Stimulated activated CD4-positive, alpha-beta T cell treated with anti-CD3 and anti-CD28 coated beads, Interleukin-12 subunit alpha, Interleukin-12 subunit beta, amount 100 ng/mL, for 4 hours (primary cell): ENCODE measurements around the gene ATG10.
"Not testable (repeated sequence)": the region's sequence is repeated elsewhere in the genome, so short reads cannot be mapped to it uniquely, and the experiment has no call there.

Source experiments
- DNase-seq: peaks from one replicate; pipeline ENCODE4 v3.0.0-alpha.2; 2020

Gene ATG10

DNA sequence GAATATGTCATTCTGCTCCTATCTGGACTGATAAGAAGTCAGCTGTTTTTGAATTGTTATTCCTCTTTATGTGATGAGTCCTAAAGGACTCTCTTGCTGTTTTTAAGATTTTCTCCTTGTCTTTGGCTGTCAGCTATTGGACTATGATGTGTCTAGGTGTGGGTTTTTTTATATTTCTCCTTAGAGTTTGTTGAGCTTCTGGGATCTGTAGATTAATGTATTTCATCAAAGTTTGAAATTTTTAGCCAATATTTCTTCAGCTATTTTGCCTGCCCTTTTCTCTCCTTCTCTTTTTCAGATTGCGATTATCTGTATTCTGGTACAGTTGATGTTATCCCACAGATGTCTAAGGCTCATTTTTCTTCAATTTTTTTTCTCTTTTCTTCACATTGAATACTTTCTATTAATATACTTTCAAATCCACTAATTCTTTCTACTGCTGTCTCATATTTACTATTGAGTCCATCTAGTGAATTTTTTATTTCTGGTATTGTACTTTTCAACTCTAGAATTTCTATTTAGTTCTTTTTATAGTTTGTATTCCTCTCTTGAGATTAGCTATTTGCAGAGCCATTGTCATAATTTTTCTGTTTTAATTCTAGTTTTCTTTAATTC is 275.2 kb downstream of the ATG10 start:
- no peak for DNase-seq

DNA sequence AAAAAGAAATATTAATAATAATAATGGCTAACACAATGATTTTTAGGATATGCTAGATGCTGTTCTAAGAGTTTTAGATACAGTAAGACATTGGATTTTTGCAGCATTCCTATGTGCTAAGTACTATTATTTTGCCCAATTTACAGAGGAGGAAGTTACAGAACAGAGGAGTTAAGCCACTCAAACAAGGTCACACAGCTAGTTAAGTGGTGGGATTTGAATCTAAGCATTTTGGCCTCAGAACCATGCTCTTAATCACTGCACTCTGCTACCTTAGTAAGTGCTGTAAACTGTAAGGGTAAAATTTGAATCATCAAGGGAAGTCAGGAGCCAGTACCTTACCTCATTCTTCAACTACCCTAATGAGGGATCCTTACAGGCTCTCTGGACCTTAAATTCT is 280.9 kb downstream of the ATG10 start:
- no peak for DNase-seq

GRCh38 chr5:82255844-82256243 is 284.0 kb downstream of the ATG10 start:
- no peak for DNase-seq

- DNase-seq: no peak
Measured at GRCh38 chr5:82257247-82257646, 285.4 kb downstream of the ATG10 start.

GRCh38 chr5:82257729-82258128 is 285.9 kb downstream of the ATG10 start:
- DNase-seq: no peak

DNA sequence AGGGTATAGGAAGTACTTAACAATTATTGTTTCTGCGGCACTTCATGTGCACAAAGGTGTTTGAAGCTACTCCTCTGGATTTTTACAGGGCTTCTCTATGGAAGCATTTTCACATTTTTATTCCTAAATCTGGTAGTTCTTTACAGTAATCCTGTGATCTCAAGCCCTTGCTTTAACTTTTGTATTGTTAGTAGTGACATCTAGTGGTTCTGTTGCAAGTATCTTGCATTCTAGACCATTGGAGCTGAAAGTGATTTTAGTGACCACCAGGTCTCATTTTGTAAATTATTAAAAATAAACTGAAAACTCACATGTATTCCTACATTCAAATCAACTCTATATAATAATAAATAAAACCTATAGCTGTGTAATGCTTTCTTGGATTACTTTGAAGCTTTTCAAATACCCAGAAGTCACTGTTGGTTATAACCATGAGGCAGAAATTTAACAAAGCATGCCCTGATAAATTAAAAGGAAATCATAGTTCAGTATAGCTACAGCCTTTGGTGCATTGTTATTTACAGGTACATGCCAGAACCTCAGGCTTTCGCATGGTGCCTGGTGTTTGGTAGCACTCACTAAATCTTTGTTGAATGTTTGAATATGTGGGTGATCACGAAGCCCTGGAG is 287.5 kb downstream of the ATG10 start:
- no peak for DNase-seq

DNA sequence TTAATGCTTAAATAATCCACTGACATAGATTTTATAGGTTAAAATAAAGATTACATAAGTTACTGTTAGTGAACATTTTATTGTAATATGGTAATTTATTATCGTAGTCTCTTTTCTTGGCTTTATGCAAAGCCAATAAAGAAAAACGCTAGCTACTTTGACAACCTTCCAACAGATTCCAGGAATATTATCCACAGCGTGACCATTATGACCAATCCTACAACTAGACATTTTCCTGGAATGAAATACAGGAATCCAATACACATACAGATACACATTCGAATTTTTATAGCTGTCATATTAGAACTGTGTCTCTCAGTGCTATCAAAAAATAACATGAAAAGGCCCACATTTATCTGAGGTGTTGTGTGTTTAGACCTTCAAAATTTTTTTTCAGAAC is 293.2 kb downstream of the ATG10 start:
- no peak for DNase-seq

GRCh38 chr5:82267297-82267933 is 295.6 kb downstream of the ATG10 start:
- DNase-seq: not testable (repeated sequence)

DNA sequence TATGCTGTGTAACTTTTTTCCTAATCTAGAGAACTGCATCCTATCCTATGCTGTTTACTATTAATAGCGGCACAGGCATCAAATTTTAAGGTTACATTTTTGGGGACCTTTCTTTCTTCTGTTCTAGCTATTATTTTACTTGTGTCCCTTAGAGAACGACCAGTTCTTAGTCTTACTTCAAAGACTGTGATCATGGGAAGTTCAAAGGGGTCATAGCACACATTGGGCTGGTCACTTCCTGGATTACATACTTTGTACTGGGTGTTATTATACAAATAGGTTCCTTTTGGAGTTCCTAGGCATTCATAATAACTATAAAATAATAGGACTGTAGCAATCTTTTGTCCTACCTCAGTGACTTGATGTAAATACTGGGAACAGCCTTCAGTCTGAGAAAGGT is 297.5 kb downstream of the ATG10 start:
- DNase-seq: not testable (repeated sequence)

- peak; percentile 10 for DNase-seq
Measured at GRCh38 chr5:82272571-82273356, 300.9 kb downstream of the ATG10 start.

DNA sequence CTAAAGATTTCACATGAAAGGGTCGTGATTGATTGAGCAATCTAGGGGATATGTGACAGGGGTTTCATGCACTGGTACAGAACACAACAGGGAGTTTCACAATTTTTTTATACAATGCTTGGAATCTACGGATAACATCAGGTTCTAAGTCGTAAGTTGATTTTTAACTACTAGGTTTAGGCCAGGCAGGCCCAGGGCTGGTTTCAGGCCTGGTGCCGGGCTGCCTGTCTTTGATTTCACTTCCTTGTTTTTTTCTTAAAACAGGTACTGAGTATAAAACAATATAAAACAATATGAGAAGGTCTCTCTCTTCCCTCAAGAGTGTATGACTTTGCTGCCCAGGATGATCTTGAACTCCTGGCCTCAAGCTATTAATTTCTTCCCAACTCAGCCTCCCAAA is 301.6 kb downstream of the ATG10 start:
- not testable (repeated sequence) for DNase-seq

DNA sequence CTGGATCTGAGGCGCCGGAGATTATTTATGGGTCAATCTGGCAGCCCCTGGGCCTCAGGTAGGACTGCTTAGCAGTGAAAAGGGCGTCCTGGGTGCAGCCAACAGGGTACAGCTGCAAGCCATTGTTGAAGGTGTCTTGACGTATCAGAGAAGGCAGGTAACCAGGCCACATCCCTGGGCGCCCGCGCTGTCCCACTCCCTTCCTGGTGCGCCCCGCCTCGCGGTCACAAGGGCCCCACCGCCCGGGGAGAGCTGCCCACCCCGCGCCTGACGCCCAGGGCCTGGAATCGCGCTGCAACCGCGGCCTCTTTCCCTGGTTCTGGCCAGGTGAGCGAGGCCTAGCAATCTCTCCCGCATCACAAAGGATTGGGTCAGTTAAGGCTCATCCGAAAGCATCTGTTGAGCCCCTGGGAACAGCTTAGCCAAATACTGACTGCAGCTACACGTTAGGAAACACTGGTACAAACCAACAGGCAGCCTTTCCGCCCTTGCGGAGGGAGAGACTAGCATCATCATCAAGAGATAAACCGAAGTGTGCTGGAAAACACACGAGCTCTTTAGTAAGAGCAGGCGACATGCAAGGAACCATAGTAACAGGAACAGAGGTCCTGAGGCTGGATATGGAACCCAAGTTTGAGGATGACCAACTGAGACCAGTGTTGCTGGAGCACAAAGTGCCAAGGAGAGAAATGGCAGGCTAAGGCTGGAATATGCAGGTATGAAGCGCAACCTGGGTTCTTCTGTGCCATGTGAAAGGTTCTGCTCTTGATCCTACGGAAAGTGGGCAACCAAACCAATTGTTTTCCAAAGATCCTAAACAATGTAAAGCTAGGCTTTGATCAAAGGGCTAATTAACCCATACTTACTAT is 302.8 kb downstream of the ATG10 start:
- DNase-seq: peak; percentile 14

GRCh38 chr5:82275216-82275664 is 303.4 kb downstream of the ATG10 start:
- no peak for DNase-seq

- no peak for DNase-seq
Measured at GRCh38 chr5:82276800-82277612, 305.2 kb downstream of the ATG10 start.

- no peak for DNase-seq
Measured at GRCh38 chr5:82277613-82277986, 305.8 kb downstream of the ATG10 start.

- peak; percentile 85 for DNase-seq
Measured at GRCh38 chr5:82277987-82278710, 306.3 kb downstream of the ATG10 start, which contains the start of gene RPS23. TSS of gene RPS23 (minus strand) at chr5:82278354. CDS start at chr5:82278323, 31 bp downstream.

DNA sequence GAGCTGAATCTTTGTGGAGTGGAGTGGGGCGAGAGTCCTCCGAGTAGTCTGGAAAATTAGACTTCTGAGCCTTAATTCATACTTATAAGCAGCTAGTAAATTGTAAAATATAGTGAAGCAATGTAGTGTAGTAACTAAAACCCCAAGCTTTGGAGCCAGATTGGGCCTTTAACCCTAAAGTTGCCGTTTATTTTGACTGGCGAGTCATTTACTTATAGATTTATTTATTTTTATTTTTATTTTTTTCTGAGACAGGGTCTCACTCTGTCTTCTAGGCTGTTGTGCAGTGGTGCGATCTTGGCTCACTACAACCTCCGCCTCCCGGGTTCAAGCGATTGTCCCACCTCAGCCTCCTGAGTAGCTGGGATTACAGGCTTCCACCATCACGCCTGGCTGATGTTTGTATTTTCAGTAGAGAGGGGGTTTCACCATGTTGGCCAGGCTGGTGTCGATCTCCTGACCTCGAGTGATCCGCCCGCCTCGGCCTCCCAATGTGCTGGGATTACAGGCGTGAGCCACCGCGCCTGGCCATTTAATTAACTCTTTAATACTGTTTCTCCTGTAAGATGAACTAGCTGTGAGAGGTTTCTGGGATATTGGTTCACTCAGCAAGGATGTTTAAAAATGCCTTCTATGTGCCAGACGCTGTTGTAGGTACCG is 307.0 kb downstream of the ATG10 start:
- no peak for DNase-seq

GRCh38 chr5:82283893-82284292 is 312.1 kb downstream of the ATG10 start:
- DNase-seq: no peak

GRCh38 chr5:82285206-82285605 is 313.4 kb downstream of the ATG10 start:
- DNase-seq: no peak

GRCh38 chr5:82287625-82288024 is 315.8 kb downstream of the ATG10 start:
- DNase-seq: no peak
